GM19397 (cell line): ENCODE results near the gene UNC5B.

ENCODE experiments used
- ATAC-seq: cut with Tn5 transposase; IDR thresholded peaks from one replicate; pipeline ENCODE4 v1.9.1; 2021; ENCODE audit warnings: mild to moderate bottlenecking, moderate library complexity; ENCODE audit not compliant: unreplicated experiment

UNC5B gene

GRCh38 chr10:71212318-71213126 is at the start of gene UNC5B:
TSS of gene UNC5B (plus strand) at chr10:71212570. CDS start at chr10:71212986, 416 bp downstream.
- ATAC-seq = no peak

GRCh38 chr10:71173466-71173865 is 38.9 kb upstream of the UNC5B start:
- no peak for ATAC-seq

DNA sequence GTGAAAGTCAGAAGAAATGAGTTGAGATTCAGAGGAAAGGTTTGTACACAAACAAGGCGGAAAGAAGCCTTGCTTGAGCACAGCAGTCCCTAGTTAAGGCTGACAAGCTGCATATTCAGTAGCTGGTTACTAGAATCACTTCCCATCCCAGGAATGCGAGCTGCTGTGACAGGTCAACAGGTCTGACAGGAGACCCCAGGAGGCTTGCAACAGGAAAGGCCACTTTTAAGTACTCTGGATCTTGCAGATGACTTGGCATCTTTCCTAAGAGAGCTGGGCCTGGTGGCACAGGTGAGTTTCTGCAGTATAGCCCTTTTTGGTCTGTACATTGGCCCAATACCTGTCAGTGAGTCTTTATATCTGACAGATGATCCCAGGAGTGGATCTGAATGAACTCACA is 35.7 kb upstream of the UNC5B start:
- no peak for ATAC-seq

DNA sequence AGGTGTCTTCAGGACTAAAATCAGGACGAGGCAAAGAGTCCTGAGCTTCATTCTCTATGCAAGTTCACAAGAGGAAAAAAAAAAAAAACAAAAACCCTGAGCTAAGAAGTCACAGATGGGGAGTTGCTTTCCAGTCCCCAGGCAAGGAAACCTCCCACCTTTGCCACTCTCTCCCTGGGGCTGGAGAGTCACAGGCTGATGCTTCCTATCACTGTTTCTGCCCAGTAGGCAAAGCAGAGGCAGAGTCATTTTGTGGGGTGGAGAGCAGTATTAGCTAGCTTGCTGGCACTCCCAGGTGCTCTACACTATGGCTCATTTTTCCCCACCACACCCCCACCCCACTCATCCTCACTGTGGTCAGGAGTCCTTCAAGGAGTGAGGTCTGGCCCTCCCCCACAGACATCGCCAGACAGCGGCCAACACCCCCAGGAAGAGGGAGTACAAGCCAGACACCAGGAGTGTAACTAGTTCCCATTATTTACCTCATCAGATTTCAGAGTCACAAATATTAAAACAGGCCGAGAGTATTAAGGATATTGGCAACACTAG is 34.6 kb upstream of the UNC5B start:
- ATAC-seq = no peak

GRCh38 chr10:71178880-71179279 is 33.5 kb upstream of the UNC5B start:
- ATAC-seq = no peak

GRCh38 chr10:71179382-71179781 is 33.0 kb upstream of the UNC5B start:
- ATAC-seq = no peak

- no peak for ATAC-seq
Measured at GRCh38 chr10:71184421-71184820, 27.9 kb upstream of the UNC5B start.

GRCh38 chr10:71185209-71185608 is 27.2 kb upstream of the UNC5B start:
- no peak for ATAC-seq

GRCh38 chr10:71187197-71187596 is 25.2 kb upstream of the UNC5B start:
- ATAC-seq = no peak

DNA sequence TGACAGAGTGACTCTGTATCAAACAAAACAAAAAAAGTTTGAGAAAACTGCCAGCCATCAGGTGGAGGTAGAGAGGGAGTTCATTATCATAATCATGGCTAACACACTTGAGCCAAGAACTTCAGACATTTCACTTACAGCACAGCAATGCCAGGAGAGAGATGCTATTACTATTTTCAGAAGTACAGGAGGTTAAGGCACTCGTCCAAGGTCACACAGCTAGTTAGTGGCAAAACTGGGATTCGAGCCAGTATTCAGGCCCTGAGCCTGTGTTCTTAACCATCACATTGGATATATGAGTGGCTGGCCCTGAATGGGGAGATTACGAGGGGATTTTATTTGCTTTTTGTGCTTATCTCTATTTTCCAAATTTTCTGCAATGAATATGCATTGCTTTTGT is 24.8 kb upstream of the UNC5B start:
- ATAC-seq = no peak

DNA sequence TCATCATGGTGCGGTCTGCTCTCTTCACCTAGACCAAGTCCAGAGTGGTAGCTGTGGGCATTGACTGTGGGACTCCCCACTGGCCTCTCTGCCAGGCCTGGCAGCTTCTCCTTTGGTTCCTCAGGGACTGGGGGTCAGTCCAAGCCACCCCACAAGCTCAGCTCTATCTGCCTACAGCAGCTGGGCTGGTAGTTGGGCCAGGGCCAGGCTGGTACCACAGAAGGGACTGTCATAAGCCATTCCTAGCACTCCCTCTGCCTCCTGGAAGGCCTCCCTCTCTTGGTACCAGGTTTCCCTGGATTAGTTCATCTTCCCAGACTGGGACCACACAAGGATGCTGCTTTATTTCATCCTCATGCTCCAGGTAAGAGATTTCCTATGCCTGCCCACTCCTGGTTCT is 24.2 kb upstream of the UNC5B start:
- ATAC-seq = no peak

DNA sequence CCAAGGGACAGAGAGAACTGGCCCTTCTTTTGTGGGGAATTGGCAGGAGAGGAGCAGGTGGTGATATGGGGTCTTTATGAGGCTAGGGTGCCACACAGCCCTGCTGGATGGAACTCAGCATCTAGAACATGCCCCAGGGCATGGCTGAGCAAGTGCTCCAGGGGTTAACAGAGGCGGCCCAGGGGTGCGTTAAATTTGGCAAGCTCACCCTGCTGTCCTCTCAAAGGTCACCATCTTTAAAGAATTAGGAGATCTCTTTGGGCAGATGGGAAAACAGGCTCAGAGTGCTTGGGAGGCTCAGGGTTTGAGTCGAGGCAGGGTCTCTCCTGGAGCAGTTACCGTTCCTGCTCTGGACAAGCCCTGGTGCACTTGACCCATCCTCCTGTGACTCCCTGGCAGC is 21.4 kb upstream of the UNC5B start:
- no peak for ATAC-seq

- no peak for ATAC-seq
Measured at GRCh38 chr10:71191551-71192076, 20.8 kb upstream of the UNC5B start.

DNA sequence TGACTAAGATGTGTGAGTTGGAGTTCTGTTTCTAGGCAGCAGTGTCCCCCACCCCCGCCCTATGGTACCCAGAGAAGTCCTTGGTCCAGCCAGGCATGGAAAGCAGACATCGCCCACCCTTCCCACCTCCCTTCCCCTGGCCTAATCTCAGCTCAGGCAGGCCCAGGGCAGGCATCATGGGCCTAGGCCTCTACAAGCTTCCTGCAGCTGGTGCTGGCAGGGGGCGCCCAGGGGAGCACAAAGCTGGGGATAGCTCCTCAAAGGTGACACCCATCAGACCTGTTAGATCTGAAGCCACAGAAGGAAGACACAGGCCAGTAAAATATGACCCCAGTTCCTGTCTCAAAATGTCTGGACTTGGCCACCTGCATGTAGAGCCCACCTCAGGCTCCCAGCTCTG is 18.9 kb upstream of the UNC5B start:
- no peak for ATAC-seq

DNA sequence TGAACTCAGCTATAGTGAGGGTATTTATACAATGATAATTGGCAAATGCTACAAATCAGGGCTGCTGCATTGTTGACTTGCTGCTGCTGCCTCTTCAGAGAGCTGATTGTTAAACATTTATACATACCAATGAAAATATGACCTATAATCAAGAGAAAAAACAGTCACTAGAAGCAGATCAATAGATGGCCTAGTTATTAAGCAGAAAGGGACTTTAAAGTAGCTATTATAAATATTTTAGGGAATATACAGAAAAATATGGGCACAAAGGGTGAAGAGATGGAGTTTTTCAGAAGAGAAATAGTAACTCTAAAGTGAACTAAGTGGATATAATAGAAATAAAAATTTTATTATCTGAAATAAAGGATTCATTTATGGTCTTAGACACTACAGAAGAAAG is 14.4 kb upstream of the UNC5B start:
- no peak for ATAC-seq

- ATAC-seq = no peak
Measured at GRCh38 chr10:71201849-71202248, 10.5 kb upstream of the UNC5B start.

DNA sequence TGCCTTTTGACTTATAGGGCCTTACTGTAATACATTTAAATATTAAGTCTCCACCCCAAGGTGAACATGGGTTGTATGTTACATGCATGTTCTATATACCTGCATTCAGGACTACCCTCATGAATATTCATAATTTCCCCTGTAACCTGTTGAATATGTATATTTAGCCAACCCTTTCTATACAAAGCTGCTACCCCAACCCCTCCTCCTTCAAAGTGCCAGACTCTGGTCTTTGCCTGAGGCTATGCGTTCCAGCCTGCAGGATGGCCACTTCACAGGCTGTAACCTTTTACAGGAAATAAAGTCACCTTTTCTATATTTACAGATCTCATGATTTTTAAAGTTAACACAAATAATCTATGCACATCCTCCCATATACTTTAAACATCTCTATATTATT is 10.1 kb upstream of the UNC5B start:
- ATAC-seq = no peak

DNA sequence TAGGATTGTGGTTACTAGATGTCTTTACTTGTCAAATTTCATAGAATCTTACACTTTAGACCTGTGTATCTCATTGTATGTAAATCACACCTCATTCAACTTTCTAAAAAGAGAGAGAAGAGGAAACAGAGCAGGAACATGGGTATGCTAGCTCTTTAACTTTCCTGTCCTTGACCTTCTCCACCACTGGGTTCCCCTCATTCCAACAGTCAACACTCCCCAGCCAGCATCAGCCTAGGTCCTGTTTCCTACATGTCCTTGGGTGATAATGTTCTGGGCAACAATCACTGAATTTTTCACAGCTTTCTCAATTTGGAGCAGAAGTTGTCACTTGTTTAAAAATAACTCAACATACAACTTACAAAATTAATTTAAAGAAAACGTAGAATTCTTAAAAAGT is 9.2 kb upstream of the UNC5B start:
- no peak for ATAC-seq

GRCh38 chr10:71203716-71204115 is 8.7 kb upstream of the UNC5B start:
- ATAC-seq = no peak

- no peak for ATAC-seq
Measured at GRCh38 chr10:71204746-71205145, 7.6 kb upstream of the UNC5B start.

DNA sequence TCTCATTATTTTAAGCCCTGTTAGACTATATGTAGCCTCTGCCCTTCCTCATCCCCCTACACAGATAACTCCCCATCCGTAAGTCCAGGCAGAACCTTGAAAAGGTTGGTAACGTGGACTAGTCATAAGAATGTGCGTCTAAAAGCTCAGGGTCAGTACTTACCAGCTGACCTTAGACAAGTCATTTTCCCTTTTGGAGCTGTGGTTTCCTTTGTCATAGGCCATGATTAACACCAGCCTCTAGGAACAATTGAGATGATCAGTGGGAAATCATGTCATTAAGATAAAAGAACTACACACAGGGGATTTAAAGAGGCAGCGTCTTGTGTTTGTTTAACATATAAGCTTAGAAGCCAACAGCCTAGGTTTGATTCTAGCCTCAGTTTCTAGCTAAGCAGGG is 6.9 kb upstream of the UNC5B start:
- ATAC-seq = no peak

DNA sequence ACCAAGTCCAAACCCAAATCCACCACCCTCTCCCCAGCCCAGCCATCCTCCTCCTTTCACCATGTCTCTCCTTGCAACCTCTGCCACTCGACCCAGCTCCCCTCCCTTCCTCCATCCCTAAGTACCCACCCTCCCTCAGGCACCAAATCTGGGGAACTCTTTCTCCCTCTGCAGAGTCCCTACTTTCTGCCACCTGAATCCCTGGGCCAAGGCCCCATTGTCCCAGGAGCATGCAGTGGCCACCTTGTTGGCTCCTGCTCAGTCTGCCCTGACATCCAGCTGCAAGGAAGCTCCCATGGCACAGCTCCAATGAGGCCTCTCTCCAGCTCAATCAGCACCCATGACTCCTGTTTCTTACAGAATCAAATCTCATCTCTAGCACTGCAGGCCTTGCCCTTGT is 5.5 kb upstream of the UNC5B start:
- no peak for ATAC-seq

DNA sequence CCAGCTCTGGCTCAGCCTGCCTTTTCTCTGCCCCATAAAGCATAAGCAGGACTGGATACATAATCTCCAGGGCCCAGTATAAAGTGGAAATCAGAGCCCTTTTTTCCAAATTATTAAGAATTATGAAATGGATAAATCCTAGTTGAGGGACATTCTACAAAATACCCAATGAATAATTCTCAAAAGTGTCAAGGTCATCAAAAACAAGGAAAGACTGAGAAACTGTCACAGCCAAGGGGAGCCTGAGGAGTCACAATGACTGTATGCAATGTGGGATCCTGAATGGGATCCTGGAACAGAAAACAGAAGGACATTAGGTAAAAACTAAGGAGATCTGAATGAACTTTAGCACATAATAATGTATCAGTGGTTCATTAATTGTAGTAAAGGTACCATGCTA is 4.8 kb upstream of the UNC5B start:
- no peak for ATAC-seq
